VCaP (cell line): ENCODE data around the gene ZBTB18.

Experiments
- H3K27ac ChIP-seq: fragments of 450-650 bp; 2 replicates; pipeline ENCODE4 v1.5.1; 2017
- CTCF ChIP-seq: fragments of 450-650 bp; conservative IDR thresholded peaks from 2 replicates; pipeline ENCODE4 v1.5.1; 2017; ENCODE audit warnings: mild to moderate bottlenecking, moderate library complexity

Gene ZBTB18

GRCh38 chr1:244074559-244075171, 23.6 kb downstream of the ZBTB18 start:
- H3K27ac ChIP-seq: peak overlapping the region; percentile 20; the same call in 1 of the 2 replicates
- TF ChIP-seq CTCF: no peak

- peak overlapping the region; percentile 20; the same call in 1 of the 2 replicates for H3K27ac ChIP-seq
- TF ChIP-seq CTCF: no peak
Observed at GRCh38 chr1:244075247-244075722, 24.2 kb downstream of the ZBTB18 start.

- no peak overlapping the region for H3K27ac ChIP-seq
- no peak for TF ChIP-seq CTCF
Observed at GRCh38 chr1:244076740-244077139, 25.7 kb downstream of the ZBTB18 start.

GRCh38 chr1:244077473-244078220, 26.6 kb downstream of the ZBTB18 start:
- H3K27ac ChIP-seq: no peak overlapping the region
- no peak for TF ChIP-seq CTCF

GRCh38 chr1:244080343-244080929, 29.4 kb downstream of the ZBTB18 start:
- no peak for TF ChIP-seq CTCF
- no peak overlapping the region for H3K27ac ChIP-seq

- no peak overlapping the region for H3K27ac ChIP-seq
- TF ChIP-seq CTCF: no peak
Observed at GRCh38 chr1:244082969-244083368, 31.9 kb downstream of the ZBTB18 start.

GRCh38 chr1:244083383-244083943, 32.4 kb downstream of the ZBTB18 start:
- no peak for TF ChIP-seq CTCF
- H3K27ac ChIP-seq: no peak overlapping the region
